Ecto neural progenitor cell (in vitro differentiated cells): ENCODE measurements around the gene IL5.
A peak's percentile ranks its signal among the peaks of the same experiment; 100 is the strongest.

Experiments
- DNase-seq: peaks from one replicate; pipeline ENCODE4 v3.0.0-alpha.2; 2018; ENCODE audit warnings: low spot score

The IL5 gene

DNA sequence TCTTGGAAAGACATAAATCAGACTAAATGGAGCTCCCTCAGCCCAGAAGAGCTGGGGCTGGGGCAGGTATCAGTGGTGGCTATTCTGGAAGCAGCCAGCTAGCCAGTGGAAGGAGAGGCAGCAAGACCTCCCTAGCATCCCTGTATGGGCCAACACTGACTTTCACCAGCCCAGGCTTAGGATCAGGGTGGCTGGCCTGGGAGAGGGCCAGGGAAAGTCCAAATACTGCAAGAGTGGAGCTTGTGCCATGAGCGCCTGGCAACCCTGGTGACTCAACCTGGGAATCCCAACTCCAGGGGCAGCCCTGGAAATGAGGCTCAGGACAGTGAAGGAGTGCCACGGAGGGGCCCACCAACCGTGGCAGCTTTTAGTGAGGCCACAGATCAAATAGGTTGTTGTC lies 45.2 kb downstream of the IL5 start:
- DNase-seq = peak; percentile 35

DNA sequence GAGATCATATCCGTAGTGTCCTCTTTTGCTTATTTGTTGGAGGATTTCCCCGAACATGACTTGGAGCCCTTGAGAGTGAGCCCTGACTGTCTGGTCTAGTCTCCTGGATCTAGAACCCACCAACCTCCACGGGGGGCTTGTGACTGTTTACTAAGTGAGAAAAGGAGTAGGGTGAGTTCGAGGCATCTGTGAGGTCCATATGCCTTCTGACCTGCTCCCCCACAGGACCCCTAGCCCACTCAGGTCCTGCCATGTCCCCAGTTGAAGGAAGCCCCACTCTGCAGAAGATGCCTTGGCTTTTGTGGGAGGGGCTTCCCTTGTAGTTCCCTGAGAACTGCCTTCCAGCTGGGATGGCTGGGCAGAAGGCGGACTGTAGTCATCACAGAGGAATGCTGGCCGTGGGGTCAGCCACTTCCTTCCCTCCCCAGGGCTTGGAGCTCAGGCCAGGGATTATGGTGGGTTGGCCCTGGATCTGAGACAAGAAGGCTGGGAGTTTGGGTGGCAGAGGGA lies 45.8 kb downstream of the IL5 start:
- peak; percentile 52 for DNase-seq

DNA sequence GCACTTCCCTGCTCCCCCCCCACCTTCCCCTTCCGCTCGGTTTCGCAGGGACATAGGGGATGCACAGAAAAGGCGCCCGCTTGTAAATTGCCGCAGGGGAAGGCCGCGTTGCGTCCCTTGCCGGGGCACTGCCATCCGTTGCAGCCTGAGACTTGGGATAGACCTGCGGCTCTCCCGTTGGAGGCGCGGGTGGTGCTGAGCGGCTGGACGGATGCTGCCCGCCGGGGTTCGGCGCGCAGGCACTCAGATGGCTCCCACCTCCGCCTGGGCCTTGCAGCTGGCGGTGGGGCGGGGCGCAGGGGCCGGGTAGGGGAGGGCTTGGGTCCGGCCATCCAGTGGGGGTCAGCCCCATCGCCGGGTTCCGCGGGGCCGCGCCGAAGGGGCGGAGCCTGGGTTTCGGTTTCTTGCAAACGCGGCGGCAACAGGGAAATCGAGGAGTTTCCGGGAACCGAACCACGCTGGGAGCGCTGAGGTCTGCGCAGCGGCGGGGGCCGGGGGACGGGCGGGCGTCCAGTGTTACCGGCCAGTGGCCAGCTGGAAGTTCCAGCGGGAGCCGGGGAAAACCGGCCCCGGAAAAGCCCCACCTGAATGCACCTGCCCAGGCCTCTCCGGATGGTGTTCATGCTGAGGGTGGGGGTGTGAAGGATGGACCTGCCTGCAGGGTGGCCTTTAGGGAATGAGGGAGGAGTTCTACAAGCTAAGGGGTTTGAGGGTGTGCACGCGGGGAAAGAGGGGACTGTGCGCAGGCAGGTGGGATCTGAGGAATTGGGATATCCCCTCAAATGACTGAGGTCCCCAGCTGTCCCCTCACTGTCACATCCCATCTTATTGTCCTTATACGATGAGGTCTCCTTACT lies 46.5 kb downstream of the IL5 start:
- DNase-seq = peak; percentile 93

DNA sequence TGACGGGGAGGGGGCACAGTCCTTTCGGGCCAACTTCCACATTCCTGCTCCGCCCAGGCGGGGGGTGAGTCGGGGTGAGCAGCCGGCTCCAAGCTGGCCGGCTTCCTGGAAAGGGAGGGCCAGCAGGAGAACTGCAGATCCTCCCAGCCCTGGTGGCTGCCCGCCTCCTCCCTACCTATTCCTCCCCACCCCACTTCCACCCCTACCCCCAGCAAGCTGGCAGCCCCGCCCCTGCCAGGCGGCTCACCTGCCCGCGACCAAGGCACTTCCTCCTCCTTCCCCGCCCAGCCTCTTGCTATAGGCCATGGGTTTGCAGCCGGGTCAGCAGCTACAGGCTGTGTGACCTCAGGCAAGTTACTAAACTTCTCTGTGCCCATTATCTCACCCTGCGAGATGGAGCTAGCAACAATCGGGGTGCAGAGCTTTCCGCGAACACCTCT lies 47.1 kb downstream of the IL5 start:
- peak; percentile 77 for DNase-seq

DNA sequence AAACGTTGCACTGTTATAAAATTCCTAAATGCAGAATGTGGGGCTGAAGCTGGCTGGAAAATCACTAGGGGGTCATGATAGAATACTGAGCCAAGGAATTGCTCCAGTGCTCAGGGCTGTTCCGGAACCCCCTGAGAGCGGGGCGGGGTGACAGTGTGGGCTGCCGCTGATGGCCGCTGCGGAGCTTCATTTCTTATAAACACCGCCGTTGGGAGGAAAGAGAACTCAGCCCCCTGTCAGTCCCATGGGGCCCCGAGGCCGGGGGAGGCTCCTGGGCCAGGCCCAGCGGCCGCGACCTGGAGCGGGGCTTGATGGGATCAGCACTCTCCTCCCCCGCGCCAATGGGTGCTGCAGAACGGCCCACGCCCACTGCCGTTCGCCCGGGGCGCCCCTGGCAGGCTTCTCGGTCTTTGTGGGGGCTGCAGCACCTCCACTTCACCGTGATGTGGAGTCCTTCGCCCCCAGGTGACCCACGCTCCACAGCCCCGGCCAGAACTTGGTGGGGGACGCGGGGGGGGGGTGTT lies 47.6 kb downstream of the IL5 start:
- peak; percentile 76 for DNase-seq

DNA sequence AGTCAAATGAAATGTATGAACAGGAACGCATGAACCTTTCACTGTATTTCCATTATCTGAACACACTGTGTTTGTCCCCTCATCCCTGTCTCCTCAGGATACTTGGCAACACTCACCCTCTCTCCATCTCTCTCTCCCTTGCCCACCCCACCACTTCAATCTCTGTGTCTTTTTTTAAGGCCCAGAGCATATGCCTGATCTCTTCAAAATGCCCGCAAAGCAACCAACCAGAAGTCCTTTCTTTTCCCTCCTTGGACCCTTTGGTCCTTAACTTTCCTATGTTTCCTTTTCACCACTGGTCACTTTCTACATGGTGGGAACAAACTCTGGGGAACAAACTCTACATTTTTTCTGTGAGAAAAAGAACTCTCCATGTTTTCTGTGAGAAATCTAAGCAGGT lies 49.5 kb downstream of the IL5 start:
- DNase-seq = no peak

DNA sequence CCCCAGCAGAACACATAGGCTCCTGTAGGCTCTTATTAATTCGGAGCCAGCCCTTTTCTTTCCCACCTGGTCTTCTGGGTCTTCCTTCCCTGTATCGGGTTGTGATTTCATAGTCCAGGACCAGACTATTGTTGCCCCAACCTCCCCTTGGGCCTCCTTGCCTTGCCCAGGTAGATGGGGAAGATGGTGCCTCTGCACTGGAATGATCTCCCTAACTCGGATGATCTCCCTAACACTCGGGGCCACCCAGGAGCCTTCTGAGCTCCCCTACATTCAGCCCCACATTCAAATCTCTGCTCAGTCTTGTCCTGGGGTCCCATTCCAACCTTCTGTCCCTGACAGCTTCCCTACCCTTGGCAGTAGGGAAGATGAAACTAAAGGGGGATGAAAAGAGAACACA lies 50.1 kb downstream of the IL5 start:
- peak; percentile 23 for DNase-seq

DNA sequence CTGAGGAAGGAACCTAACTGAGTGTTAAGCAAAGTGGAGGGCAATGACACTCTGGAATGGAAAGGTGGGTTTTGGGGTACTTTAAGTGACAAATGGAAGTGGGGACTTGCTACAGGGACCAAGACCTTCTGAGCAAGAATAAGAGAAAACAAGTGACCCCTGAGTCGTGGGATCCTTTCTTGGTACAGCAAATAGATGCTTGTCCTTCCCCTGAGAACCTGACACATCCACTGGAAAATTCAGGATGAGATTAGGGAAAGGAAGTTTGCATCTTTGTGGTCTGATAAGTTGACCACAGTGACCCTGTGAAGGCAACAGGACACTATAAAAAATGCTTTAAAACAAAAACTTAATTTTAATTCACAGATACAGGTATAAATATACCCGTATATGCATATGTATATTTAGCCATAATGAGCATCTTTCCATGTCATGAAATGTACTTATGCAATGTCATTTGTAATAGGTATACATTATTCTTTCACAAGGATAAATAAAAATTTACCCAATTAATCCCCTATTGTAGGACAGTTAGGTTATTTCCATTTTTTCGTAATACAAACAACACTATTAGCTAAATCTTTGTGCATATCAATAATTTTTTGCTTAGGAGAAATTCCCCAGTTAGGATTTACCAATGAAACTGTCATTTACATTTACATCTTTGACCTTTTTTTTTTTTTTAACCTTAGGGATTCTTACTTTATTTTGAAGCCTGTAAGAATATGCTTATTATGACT lies 50.8 kb downstream of the IL5 start:
- no peak for DNase-seq
